B cell (primary cell): Measurements from ENCODE around the gene OTOP2.

ENCODE experiments used
- EZH2 ChIP-seq: IDR thresholded peaks from 2 replicates; pipeline ENCODE4 v1.6.1; 2012; ENCODE audit warnings: borderline replicate concordance, low read depth, mild to moderate bottlenecking, moderate library complexity, low read length; ENCODE audit not compliant: insufficient read depth, poor library complexity, severe bottlenecking
- TF ChIP-seq, protein P1 (sequence below): fragments of 200-600 bp; IDR thresholded peaks from one replicate; pipeline ENCODE4 v1.8.0; 2022; ENCODE audit warnings: antibody characterized with exemption, mild to moderate bottlenecking

- TF ChIP-seq, protein P1, sequence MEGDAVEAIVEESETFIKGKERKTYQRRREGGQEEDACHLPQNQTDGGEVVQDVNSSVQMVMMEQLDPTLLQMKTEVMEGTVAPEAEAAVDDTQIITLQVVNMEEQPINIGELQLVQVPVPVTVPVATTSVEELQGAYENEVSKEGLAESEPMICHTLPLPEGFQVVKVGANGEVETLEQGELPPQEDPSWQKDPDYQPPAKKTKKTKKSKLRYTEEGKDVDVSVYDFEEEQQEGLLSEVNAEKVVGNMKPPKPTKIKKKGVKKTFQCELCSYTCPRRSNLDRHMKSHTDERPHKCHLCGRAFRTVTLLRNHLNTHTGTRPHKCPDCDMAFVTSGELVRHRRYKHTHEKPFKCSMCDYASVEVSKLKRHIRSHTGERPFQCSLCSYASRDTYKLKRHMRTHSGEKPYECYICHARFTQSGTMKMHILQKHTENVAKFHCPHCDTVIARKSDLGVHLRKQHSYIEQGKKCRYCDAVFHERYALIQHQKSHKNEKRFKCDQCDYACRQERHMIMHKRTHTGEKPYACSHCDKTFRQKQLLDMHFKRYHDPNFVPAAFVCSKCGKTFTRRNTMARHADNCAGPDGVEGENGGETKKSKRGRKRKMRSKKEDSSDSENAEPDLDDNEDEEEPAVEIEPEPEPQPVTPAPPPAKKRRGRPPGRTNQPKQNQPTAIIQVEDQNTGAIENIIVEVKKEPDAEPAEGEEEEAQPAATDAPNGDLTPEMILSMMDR, result no peak
- TF ChIP-seq EZH2, result no peak
These were observed 20.4 kb upstream of the OTOP2 start for GRCh38 chr17:74903671-74904070.
